BJ (cell line): ENCODE results near the gene DHRS7C. TPM values are rescaled to one million over a fixed set of nuclear protein-coding genes. Genes with fewer than 3 reads are reported as not detected.

ENCODE experiments used
- CTCF ChIA-PET: fragments of 350-600 bp; formaldehyde crosslinking; extraction: SDS; loops from one replicate; lab custom pipeline; 2021; ENCODE audit warnings: antibody characterized with exemption, inconsistent platforms; lab: Yijun Ruan, JAX
- POLR2A ChIA-PET: fragments of 300-600 bp; sonication (Branson Sonifier 250); formaldehyde crosslinking; extraction: SDS; loops from one replicate; lab custom pipeline; 2021; ENCODE audit warnings: antibody characterized with exemption; lab: Charles Lee
- DNase-seq: peaks from one replicate; pipeline ENCODE4 v3.0.0-alpha.2; 2011; ENCODE audit warnings: low read depth
- H3K27me3 ChIP-seq: 2 replicates; pipeline ENCODE4 v1.6.0; 2011; ENCODE audit warnings: low read length; ENCODE audit not compliant: control insufficient read depth, insufficient read depth
- H3K36me3 ChIP-seq: 2 replicates; pipeline ENCODE4 v1.5.1; 2011; ENCODE audit warnings: low read length; ENCODE audit not compliant: control insufficient read depth, insufficient read depth
- H3K4me3 ChIP-seq: 2 replicates; pipeline ENCODE4 v1.5.1; 2011; ENCODE audit warnings: low read depth, mild to moderate bottlenecking, control low read depth, low read length
- CTCF ChIP-seq: IDR thresholded peaks from 2 replicates; pipeline ENCODE4 v1.5.1; 2011; ENCODE audit warnings: low read depth, mild to moderate bottlenecking, control low read depth, inconsistent platforms, low read length, moderate library complexity; ENCODE audit not compliant: insufficient read depth
- polyA plus RNA-seq: library from polyadenylated mRNA; depleted of rRNA; stranded (reverse); fragments of >200 nt; gene quantifications from 2 replicates; pipeline ENCODE4 v1.2.3, GENCODE V29; 2011; rRNA removed

The DHRS7C gene
- polyA plus RNA-seq, 1 experiment, result not detected

GRCh38 chr17:9728005-9728404 lies 63.4 kb downstream of the DHRS7C start:
- CTCF ChIA-PET, result interaction anchor here (0.7 to 1.8 kb wide), 10 partner anchors 11 to 372 kb away, joined by 3 to 14 read pairs (median 4); no protein-coding TSS in a partner anchor

GRCh38 chr17:9726291-9726690 lies 65.1 kb downstream of the DHRS7C start:
- POLR2A ChIA-PET, result no interaction called here
- TF ChIP-seq CTCF, result no peak
- no peak for DNase-seq
- Histone ChIP-seq H3K36me3 (no peaks in the 10 kb centered on the region), H3K27me3 (no peaks in the 10 kb centered on the region), H3K4me3 (no peak overlapping the region)
- CTCF ChIA-PET, result interaction anchor here (1.8 to 2.0 kb wide), 2 partner anchors 15 to 149 kb away, joined by 5 to 6 read pairs; no protein-coding TSS in a partner anchor

More at GRCh38 chr17:9728005-9728404, 63.4 kb downstream of the DHRS7C start:
- no peak for TF ChIP-seq CTCF
- POLR2A ChIA-PET, result no interaction called here
- no peak for DNase-seq
- H3K4me3 ChIP-seq, result no peak overlapping the region
- no peaks in the 10 kb centered on the region for H3K36me3 ChIP-seq
- H3K27me3 ChIP-seq, result no peaks in the 10 kb centered on the region

GRCh38 chr17:9725575-9725974 lies 65.8 kb downstream of the DHRS7C start:
- no peaks in the 10 kb centered on the region for H3K27me3 ChIP-seq

More at GRCh38 chr17:9725575-9725974, 65.8 kb downstream of the DHRS7C start:
- ChIA-PET POLR2A (no interaction called here), CTCF (interaction anchor here (1.8 to 2.0 kb wide), 2 partner anchors 15 to 148 kb away, joined by 5 to 6 read pairs; no protein-coding TSS in a partner anchor)
- Histone ChIP-seq H3K4me3 (no peak overlapping the region), H3K36me3 (no peaks in the 10 kb centered on the region)
- no peak for DNase-seq
- TF ChIP-seq CTCF, result no peak

Other genes starting within 250 kb of the DHRS7C start
- gene STX8, start 215.8 kb downstream of the DHRS7C start, polyA plus RNA-seq, result 44.7 and 77.2 TPM in 2 replicates
- 0.31 TPM in 1 of 2 replicates, not detected in the other for gene CFAP52, start 214.9 kb downstream of the DHRS7C start, polyA plus RNA-seq
- 0.16 and 0.23 TPM in 2 replicates for gene USP43, start 146.1 kb downstream of the DHRS7C start, polyA plus RNA-seq
- not detected in 2 replicates for gene GSG1L2, start 30.5 kb upstream of the DHRS7C start, polyA plus RNA-seq
- 0.05 and 0.06 TPM in 2 replicates for gene GLP2R, start 34.3 kb upstream of the DHRS7C start, polyA plus RNA-seq
- gene RCVRN, start 113.7 kb upstream of the DHRS7C start, polyA plus RNA-seq, result not detected in 2 replicates